SK-MEL-5 (cell line): Measurements from ENCODE around the gene RAB25. TPM values are rescaled to one million over a fixed set of nuclear protein-coding genes. Genes with fewer than 3 reads are reported as not detected.
A peak's percentile ranks its signal among the peaks of the same experiment; 100 is the strongest.

ENCODE experiments used
- DNase-seq: peaks from one replicate; pipeline ENCODE4 v3.0.0-alpha.2; 2016; ENCODE audit warnings: low read depth, low spot score
- in situ Hi-C: cut with HindIII; loops from 2 replicates; pipeline ENCODE4 v1.10.0; 2016; ENCODE audit warnings: low sequenced_read_pairs, high pct_unique_total_duplicates, low pct_unique_long_range_greater_than_20kb
- total RNA-seq: library from RNA; depleted of rRNA; stranded (reverse); fragments of >200 nt; shearing (Covaris generic); gene quantifications from 2 replicates; pipeline ENCODE4 v1.2.3, GENCODE V29; 2014

Gene RAB25
- total RNA-seq, 1 experiment from 2014 or later = not detected

GRCh38 chr1:156073740-156074139 is 12.8 kb downstream of the RAB25 start:
- DNase-seq = no peak
- in situ Hi-C loops = no loop called here

- DNase-seq = no peak
- in situ Hi-C loops = no loop called here
These were observed 13.7 kb downstream of the RAB25 start for GRCh38 chr1:156074661-156075060.

GRCh38 chr1:156075162-156075561 is 14.2 kb downstream of the RAB25 start:
- in situ Hi-C loops = no loop called here
- no peak for DNase-seq

GRCh38 chr1:156075775-156076204 is 14.8 kb downstream of the RAB25 start:
- in situ Hi-C loops = no loop called here
- DNase-seq = no peak

GRCh38 chr1:156076609-156077429 is 15.9 kb downstream of the RAB25 start:
- in situ Hi-C loops = no loop called here
- no peak for DNase-seq

GRCh38 chr1:156077430-156077760 is 16.4 kb downstream of the RAB25 start:
- in situ Hi-C loops = no loop called here
- no peak for DNase-seq

- in situ Hi-C loops = no loop called here
- DNase-seq = no peak
These were observed 17.8 kb downstream of the RAB25 start for GRCh38 chr1:156078728-156079127.

GRCh38 chr1:156079762-156080161 is 18.8 kb downstream of the RAB25 start:
- in situ Hi-C loops = no loop called here

GRCh38 chr1:156080241-156080862 is 19.4 kb downstream of the RAB25 start:
- in situ Hi-C loops = no loop called here
- DNase-seq = no peak

More at GRCh38 chr1:156079762-156080161, 18.8 kb downstream of the RAB25 start:
- DNase-seq = no peak

GRCh38 chr1:156080863-156081179 is 19.9 kb downstream of the RAB25 start:
- DNase-seq = no peak
- in situ Hi-C loops = no loop called here

GRCh38 chr1:156081180-156081916 is 20.4 kb downstream of the RAB25 start:
- in situ Hi-C loops = no loop called here
- no peak for DNase-seq

- DNase-seq = no peak
- in situ Hi-C loops = no loop called here
These were observed 21.0 kb downstream of the RAB25 start for GRCh38 chr1:156081917-156082308.

- DNase-seq = peak; percentile 59
- in situ Hi-C loops = no loop called here
These were observed 21.5 kb downstream of the RAB25 start, which contains the start of gene MEX3A for GRCh38 chr1:156082309-156083091. Gene MEX3A (minus strand): TSS chr1:156082465. CDS start chr1:156081998, 467 bp downstream.

- no peak for DNase-seq
- in situ Hi-C loops = no loop called here
These were observed 23.1 kb downstream of the RAB25 start for GRCh38 chr1:156083800-156084790.

- in situ Hi-C loops = no loop called here
- DNase-seq = peak; percentile 44
These were observed 25.3 kb downstream of the RAB25 start for GRCh38 chr1:156086256-156086662.

- DNase-seq = no peak
- in situ Hi-C loops = no loop called here
These were observed 28.7 kb downstream of the RAB25 start for GRCh38 chr1:156089704-156090103.
